Hypothalamus (tissue), 51 donors: Measurements from ENCODE around the gene THBD.

Experiments
- DNase-seq, 51 donors: peaks; one replicate each; lab custom pipeline; 2025; lab: John Stamatoyannopoulos, UW

THBD gene

GRCh38 chr20:23037017-23037481, 12.4 kb downstream of the THBD start:
- no peak for DNase-seq

- DNase-seq = no peak
Measured at GRCh38 chr20:23036371-23036770, 13.1 kb downstream of the THBD start.

- DNase-seq = no peak
Measured at GRCh38 chr20:23035731-23036130, 13.7 kb downstream of the THBD start.

- no peak for DNase-seq
Measured at GRCh38 chr20:23034721-23035671, 14.5 kb downstream of the THBD start, which contains the start of gene SSTR4. TSS of gene SSTR4 (plus strand) at chr20:23035312. CDS start at chr20:23035484, 172 bp downstream.

GRCh38 chr20:23033918-23034317, 15.6 kb downstream of the THBD start:
- DNase-seq = no peak

GRCh38 chr20:23032750-23033078, 16.8 kb downstream of the THBD start:
- no peak for DNase-seq

GRCh38 chr20:23032056-23032749, 17.3 kb downstream of the THBD start:
- DNase-seq = no peak

GRCh38 chr20:23031346-23031745, 18.1 kb downstream of the THBD start:
- no peak for DNase-seq

- DNase-seq = peak in 4 of 51 donors; percentile 10 to 27 (median 18)
Measured at GRCh38 chr20:23029324-23029723, 20.1 kb downstream of the THBD start.

- DNase-seq = no peak
Measured at GRCh38 chr20:23028392-23028791, 21.1 kb downstream of the THBD start.

GRCh38 chr20:23027721-23028120, 21.8 kb downstream of the THBD start:
- no peak for DNase-seq

- peak in 2 of 51 donors; percentile 11 to 30 for DNase-seq
Measured at GRCh38 chr20:23025503-23025902, 24.0 kb downstream of the THBD start.

GRCh38 chr20:23024701-23025100, 24.8 kb downstream of the THBD start:
- no peak for DNase-seq

GRCh38 chr20:23023621-23024177, 25.8 kb downstream of the THBD start:
- DNase-seq = no peak

GRCh38 chr20:23022849-23023248, 26.6 kb downstream of the THBD start:
- DNase-seq = no peak

GRCh38 chr20:23021951-23022350, 27.5 kb downstream of the THBD start:
- DNase-seq = no peak

- no peak for DNase-seq
Measured at GRCh38 chr20:23021541-23021940, 27.9 kb downstream of the THBD start.

- DNase-seq = no peak
Measured at GRCh38 chr20:23020230-23021018, 29.0 kb downstream of the THBD start.

- DNase-seq = peak in 35 of 51 donors; percentile 7 to 68 (median 31)
Measured at GRCh38 chr20:23019403-23019802, 30.1 kb downstream of the THBD start.

GRCh38 chr20:23018941-23019340, 30.5 kb downstream of the THBD start:
- no peak for DNase-seq

GRCh38 chr20:23018432-23018831, 31.0 kb downstream of the THBD start:
- no peak for DNase-seq
